Articular chondrocyte of knee joint (primary cell): ENCODE results near the gene FBXO27. TPM values are rescaled to one million over a fixed set of nuclear protein-coding genes. Genes with fewer than 3 reads are reported as not detected.

Source experiments
- total RNA-seq: library from RNA; depleted of rRNA; stranded (reverse); fragments of >200 nt; gene quantifications from 2 replicates; pipeline ENCODE4 v1.2.3, GENCODE V29; 2012

FBXO27 gene, protein sequence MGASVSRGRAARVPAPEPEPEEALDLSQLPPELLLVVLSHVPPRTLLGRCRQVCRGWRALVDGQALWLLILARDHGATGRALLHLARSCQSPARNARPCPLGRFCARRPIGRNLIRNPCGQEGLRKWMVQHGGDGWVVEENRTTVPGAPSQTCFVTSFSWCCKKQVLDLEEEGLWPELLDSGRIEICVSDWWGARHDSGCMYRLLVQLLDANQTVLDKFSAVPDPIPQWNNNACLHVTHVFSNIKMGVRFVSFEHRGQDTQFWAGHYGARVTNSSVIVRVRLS
- 1.8 and 6.7 TPM in 2 replicates for total RNA-seq

GRCh38 chr19:39032063-39032918, at the start of gene FBXO27:
Gene FBXO27, minus strand, starts transcription at chr19:39032549. Its CDS starts 322 bp downstream, at chr19:39032227.

GRCh38 chr19:38975214-38975860, 57.0 kb downstream of the FBXO27 start, which contains the start of gene FBXO17:
Gene FBXO17, minus strand, starts transcription at chr19:38975742. Its CDS starts 25,423 bp downstream, at chr19:38950319.

Other genes starting within 250 kb of the FBXO27 start
- not detected in 2 replicates for gene LGALS7B, start 243.3 kb downstream of the FBXO27 start, total RNA-seq
- 0.22 TPM in 1 of 2 replicates, not detected in the other for gene LGALS4, start 219.6 kb downstream of the FBXO27 start, total RNA-seq
- gene ECH1, start 200.8 kb downstream of the FBXO27 start, total RNA-seq: 27.8 and 28.0 TPM in 2 replicates
- gene HNRNPL, start 182.6 kb downstream of the FBXO27 start, total RNA-seq: 240 and 255 TPM in 2 replicates
- 3.6 and 3.9 TPM in 2 replicates for gene RINL, start 154.3 kb downstream of the FBXO27 start, total RNA-seq
- 41.7 and 49.8 TPM in 2 replicates for gene SIRT2, start 132.9 kb downstream of the FBXO27 start, total RNA-seq
- 7.8 TPM in 2 replicates for gene NFKBIB, start 132.6 kb downstream of the FBXO27 start, total RNA-seq
- gene CCER2, start 120.4 kb downstream of the FBXO27 start, total RNA-seq: not detected in 2 replicates
- 10.2 and 14.1 TPM in 2 replicates for gene SARS2, start 101.8 kb downstream of the FBXO27 start, total RNA-seq
- gene MRPS12, start 101.6 kb downstream of the FBXO27 start, total RNA-seq: 17.1 and 19.2 TPM in 2 replicates
- 28.4 and 30.3 TPM in 2 replicates for gene FBXO17, start 56.8 kb downstream of the FBXO27 start, total RNA-seq
- not detected in 2 replicates for gene ACP7, start 51.8 kb upstream of the FBXO27 start, total RNA-seq
- 8.2 and 11.0 TPM in 2 replicates for gene PAK4, start 93.2 kb upstream of the FBXO27 start, total RNA-seq
- gene NCCRP1, start 164.4 kb upstream of the FBXO27 start, total RNA-seq: 0.13 TPM in 1 of 2 replicates, not detected in the other
- gene SYCN, start 171.7 kb upstream of the FBXO27 start, total RNA-seq: not detected in 2 replicates
- gene IFNL3, start 212.5 kb upstream of the FBXO27 start, total RNA-seq: not detected in 2 replicates
- not detected in 2 replicates for gene IFNL4, start 216.3 kb upstream of the FBXO27 start, total RNA-seq
- gene IFNL2, start 235.8 kb upstream of the FBXO27 start, total RNA-seq: not detected in 2 replicates